ENCODE data around the gene SPSB1.

DNA sequence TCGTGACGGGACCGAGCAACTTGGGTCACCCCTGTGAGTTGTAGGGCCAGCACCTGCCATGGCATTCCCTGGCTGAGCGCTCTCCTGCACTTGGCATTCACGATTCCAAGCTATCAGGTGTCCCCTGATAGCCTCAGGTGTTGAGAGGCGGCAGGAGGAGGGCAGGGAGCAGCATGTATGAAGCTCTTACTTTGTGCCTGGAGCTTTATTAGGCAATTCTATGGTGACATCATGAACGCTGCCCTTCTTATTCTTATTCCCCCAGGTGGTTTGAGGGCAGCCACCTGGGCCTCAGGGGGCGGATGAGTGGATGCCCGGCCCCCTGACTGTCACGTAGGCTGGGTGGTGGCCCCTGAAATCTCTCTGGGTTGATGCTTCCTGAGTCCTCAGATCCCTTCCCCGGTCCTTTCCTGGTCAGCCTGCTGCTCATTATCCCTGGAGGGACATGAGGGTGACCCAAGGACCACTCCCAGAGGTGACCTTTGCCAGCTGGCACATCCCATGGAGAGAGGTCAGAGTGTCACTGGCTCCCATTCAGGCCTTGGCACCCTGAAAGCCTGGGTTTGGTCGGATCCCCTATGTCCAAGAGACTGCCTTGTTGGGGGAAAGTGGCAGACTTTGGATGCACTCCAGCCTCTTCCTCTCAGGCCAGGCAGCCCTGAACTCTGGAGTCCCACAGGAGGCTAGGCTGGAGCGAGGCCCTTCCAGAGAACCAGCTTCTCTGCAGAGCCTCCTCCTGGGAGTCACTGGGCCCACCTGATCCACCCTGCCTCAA, 51.9 kb downstream of the SPSB1 start:
- TF ChIP-seq, protein P1, sequence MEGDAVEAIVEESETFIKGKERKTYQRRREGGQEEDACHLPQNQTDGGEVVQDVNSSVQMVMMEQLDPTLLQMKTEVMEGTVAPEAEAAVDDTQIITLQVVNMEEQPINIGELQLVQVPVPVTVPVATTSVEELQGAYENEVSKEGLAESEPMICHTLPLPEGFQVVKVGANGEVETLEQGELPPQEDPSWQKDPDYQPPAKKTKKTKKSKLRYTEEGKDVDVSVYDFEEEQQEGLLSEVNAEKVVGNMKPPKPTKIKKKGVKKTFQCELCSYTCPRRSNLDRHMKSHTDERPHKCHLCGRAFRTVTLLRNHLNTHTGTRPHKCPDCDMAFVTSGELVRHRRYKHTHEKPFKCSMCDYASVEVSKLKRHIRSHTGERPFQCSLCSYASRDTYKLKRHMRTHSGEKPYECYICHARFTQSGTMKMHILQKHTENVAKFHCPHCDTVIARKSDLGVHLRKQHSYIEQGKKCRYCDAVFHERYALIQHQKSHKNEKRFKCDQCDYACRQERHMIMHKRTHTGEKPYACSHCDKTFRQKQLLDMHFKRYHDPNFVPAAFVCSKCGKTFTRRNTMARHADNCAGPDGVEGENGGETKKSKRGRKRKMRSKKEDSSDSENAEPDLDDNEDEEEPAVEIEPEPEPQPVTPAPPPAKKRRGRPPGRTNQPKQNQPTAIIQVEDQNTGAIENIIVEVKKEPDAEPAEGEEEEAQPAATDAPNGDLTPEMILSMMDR (IDR thresholded peaks at IDR 0.05) = no peak
- TF ChIP-seq POLR2A (IDR thresholded peaks at IDR 0.05) (no peak), POLR2AphosphoS5 (IDR thresholded peaks at IDR 0.05) (no peak), EP300 (IDR thresholded peaks at IDR 0.05; ENCODE audit: low read depth) (no peak)
